ENCODE results near the gene GRIA4. TPM values are rescaled to one million over a fixed set of nuclear protein-coding genes. Genes with fewer than 3 reads are reported as not detected.

GRIA4 gene
- total and polyA plus RNA-seq, 7 donors = 0.23 to 6.6 (median 1.9) TPM

- H3K27me3 ChIP-seq = no peaks in the 10 kb centered on the region
- no peaks in the 10 kb centered on the region for H3K9me3 ChIP-seq
- H3K4me3 ChIP-seq = no peak overlapping the region
- TF ChIP-seq POLR2A (IDR thresholded peaks at IDR 0.05) (no peak), CTCF (IDR thresholded peaks at IDR 0.05) (no peak), EP300 (IDR thresholded peaks at IDR 0.05) (no peak), POLR2AphosphoS5 (IDR thresholded peaks at IDR 0.05) (no peak)
- H3K4me1 ChIP-seq = no peaks in the 10 kb centered on the region
- H3K27ac ChIP-seq = no peak overlapping the region
- no peak for DNase-seq
- WGBS, 2 donors = 79 to 84% methylated on average over 5 of the region's 5 CpGs
- H3K36me3 ChIP-seq = no peaks in the 10 kb centered on the region
- intact Hi-C loops (cut with DNase I) = no loop called here
Observed at GRCh38 chr11:105906517-105906916, 296.6 kb downstream of the GRIA4 start.

DNA sequence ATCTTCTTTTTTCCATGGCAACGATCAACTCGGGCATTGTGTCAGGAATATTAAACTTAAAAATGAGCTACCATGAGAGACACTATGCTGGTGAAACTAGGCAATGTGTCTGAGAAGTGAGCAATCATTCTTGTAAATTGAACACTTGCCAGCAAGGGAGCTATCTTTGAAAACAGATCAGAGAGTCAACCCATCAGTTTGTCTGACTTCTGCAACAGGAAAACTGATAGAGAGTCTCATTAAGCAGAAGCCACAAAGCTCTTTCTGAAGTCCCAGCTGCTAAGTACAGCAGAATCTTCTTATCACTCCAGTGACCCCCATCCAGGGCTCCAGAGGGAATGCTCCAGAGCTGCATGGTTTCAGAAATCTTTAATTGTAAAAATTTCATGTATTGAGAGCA, 297.4 kb downstream of the GRIA4 start:
- TF ChIP-seq CTCF (IDR thresholded peaks at IDR 0.05) (no peak), EP300 (IDR thresholded peaks at IDR 0.05) (no peak), POLR2AphosphoS5 (IDR thresholded peaks at IDR 0.05) (no peak), POLR2A (IDR thresholded peaks at IDR 0.05) (no peak)
- 75 to 91% methylated on average over 2 of the region's 2 CpGs for WGBS, 2 donors
- Histone ChIP-seq H3K4me3 (no peak overlapping the region), H3K36me3 (no peaks in the 10 kb centered on the region), H3K9me3 (no peaks in the 10 kb centered on the region), H3K27ac (no peak overlapping the region), H3K27me3 (no peaks in the 10 kb centered on the region), H3K4me1 (no peaks in the 10 kb centered on the region)
- no peak for DNase-seq
- intact Hi-C loops (cut with DNase I) = no loop called here

DNA sequence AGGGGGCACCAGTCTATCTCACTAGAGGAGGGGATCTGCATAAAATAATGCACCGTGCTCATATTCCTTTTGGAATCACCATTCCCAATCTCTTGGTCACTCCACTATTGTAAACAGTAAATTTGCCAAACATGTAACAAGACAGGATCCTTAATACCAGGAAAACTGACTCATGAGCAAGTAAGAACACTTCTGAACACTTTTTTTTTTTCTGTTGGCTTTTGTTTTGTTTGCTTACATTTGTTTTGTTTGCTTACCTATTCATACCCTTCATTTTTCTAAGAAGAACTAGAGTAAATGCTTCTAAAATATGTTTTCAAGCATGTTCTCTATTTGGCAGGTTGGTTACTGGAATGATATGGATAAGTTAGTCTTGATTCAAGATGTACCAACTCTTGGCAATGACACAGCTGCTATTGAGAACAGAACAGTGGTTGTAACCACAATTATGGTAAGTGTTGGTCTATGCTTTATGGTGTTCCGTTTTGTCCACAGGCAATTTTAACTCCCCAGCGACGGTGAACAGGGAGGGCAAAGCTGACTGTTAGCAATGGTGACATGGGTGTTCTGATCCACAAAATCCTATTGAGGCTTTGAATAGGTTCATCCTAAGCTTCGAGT, 300.3 kb downstream of the GRIA4 start:
- H3K27ac ChIP-seq = no peak overlapping the region
- H3K4me3 ChIP-seq = no peak overlapping the region
- H3K36me3 ChIP-seq = no peaks in the 10 kb centered on the region
- 73 to 83% methylated on average over 5 of the region's 5 CpGs for WGBS, 2 donors
- intact Hi-C loops (cut with DNase I) = no loop called here
- no peaks in the 10 kb centered on the region for H3K27me3 ChIP-seq
- no peaks in the 10 kb centered on the region for H3K9me3 ChIP-seq
- H3K4me1 ChIP-seq = no peaks in the 10 kb centered on the region
- TF ChIP-seq CTCF (IDR thresholded peaks at IDR 0.05) (no peak), POLR2A (IDR thresholded peaks at IDR 0.05) (no peak), POLR2AphosphoS5 (IDR thresholded peaks at IDR 0.05) (no peak), EP300 (IDR thresholded peaks at IDR 0.05) (no peak)
- DNase-seq = no peak

- H3K36me3 ChIP-seq = no peaks in the 10 kb centered on the region
- TF ChIP-seq EP300 (IDR thresholded peaks at IDR 0.05) (no peak), CTCF (IDR thresholded peaks at IDR 0.05) (no peak), POLR2A (IDR thresholded peaks at IDR 0.05) (no peak), POLR2AphosphoS5 (IDR thresholded peaks at IDR 0.05) (no peak)
Observed at GRCh38 chr11:105911454-105911853, 301.6 kb downstream of the GRIA4 start.

DNA sequence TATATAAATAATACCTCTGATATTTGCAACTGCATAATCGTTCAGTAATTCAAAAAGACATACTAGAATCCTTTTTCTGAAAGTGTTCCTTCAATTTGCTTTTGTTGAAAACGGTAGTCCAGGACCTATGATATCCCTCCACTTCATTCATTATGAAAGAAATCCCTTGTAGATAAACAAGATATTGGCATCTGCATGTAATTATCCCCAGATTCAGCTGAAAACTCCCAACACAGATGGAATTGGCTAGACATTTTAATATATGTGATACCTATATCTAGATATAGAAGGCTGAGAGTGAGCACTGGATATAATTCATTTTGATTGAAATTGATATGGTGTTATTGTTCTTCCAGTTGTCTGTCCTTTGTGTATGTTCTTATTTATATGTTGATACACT, 302.8 kb downstream of the GRIA4 start:
- intact Hi-C loops (cut with DNase I) = no loop called here
- Histone ChIP-seq H3K4me3 (no peak overlapping the region), H3K27ac (no peak overlapping the region), H3K4me1 (no peaks in the 10 kb centered on the region), H3K36me3 (no peaks in the 10 kb centered on the region), H3K9me3 (no peaks in the 10 kb centered on the region), H3K27me3 (no peaks in the 10 kb centered on the region)
- 62 to 82% methylated on average over 2 of the region's 2 CpGs for WGBS, 2 donors
- DNase-seq = no peak
- TF ChIP-seq POLR2A (IDR thresholded peaks at IDR 0.05) = no peak
- TF ChIP-seq POLR2AphosphoS5 (IDR thresholded peaks at IDR 0.05) = no peak
- no peak for TF ChIP-seq CTCF (IDR thresholded peaks at IDR 0.05)
- no peak for TF ChIP-seq EP300 (IDR thresholded peaks at IDR 0.05)

More at GRCh38 chr11:105911454-105911853, 301.6 kb downstream of the GRIA4 start:
- no peak for DNase-seq
- intact Hi-C loops (cut with DNase I) = no loop called here
- H3K4me1 ChIP-seq = no peaks in the 10 kb centered on the region
- no peaks in the 10 kb centered on the region for H3K9me3 ChIP-seq
- no peak overlapping the region for H3K4me3 ChIP-seq
- no peaks in the 10 kb centered on the region for H3K27me3 ChIP-seq
- WGBS, 2 donors = 88 to 97% methylated on average over 1 of the region's 1 CpG
- H3K27ac ChIP-seq = no peak overlapping the region

Data from sigmoid colon (tissue), 7 donors.